GM12892 (cell line): ENCODE data around the gene SDHAF4.

ENCODE experiments used
- POLR2A ChIP-seq: IDR thresholded peaks from 2 replicates; pipeline ENCODE4 v1.6.1; 2011; ENCODE audit warnings: low read depth, low read length, control low read depth
- POLR2AphosphoS5 ChIP-seq: IDR thresholded peaks from 2 replicates; pipeline ENCODE4 v1.6.1; 2011; ENCODE audit warnings: low read depth, low read length, control low read depth

GRCh38 chr6:70547313-70547712 lies 19.4 kb upstream of the SDHAF4 start:
- TF ChIP-seq POLR2A (no peak), POLR2AphosphoS5 (no peak)
